Measurements from ENCODE around the gene CASP1. TPM values are rescaled to one million over a fixed set of nuclear protein-coding genes. Genes with fewer than 3 reads are reported as not detected.

Gene CASP1
- total RNA-seq, 1 donor from 2014 or later: 55.5 TPM

DNA sequence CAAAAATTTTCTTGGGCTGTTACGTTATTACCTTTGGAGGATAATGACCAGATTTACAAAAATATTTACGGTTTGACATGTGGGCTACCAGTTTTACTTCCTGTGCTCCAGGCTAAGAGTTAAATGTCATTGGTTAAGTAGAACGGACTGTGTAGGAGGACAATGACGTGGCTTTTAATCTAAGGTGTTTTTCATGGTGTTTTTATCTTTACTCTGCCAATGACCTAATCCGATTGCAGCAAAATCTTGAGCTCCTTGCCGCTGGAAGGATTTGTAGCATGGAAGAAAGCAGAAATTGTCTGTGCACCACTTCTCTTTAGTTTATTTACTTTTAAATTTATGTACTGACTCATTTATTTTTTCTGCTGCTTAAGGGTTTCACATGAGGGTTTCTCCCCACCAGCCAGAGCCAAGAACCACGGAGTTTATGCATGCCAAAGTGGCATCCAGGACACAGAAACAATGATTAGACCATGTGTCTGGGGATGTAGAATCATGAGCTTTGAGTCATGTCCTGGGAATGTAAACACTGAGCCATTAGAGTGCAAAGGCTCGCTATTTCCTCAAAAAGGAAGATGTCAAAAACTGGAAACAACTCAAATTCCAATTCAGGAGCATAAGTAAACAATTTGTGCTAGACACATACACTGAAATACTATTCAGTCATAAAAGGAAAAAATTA, 12.1 kb upstream of the CASP1 start:
- intact Hi-C loops (cut with micrococcal nuclease): loop anchor here (5.0 kb wide), 1 partner anchor 440 kb away; no protein-coding TSS in a partner anchor

DNA sequence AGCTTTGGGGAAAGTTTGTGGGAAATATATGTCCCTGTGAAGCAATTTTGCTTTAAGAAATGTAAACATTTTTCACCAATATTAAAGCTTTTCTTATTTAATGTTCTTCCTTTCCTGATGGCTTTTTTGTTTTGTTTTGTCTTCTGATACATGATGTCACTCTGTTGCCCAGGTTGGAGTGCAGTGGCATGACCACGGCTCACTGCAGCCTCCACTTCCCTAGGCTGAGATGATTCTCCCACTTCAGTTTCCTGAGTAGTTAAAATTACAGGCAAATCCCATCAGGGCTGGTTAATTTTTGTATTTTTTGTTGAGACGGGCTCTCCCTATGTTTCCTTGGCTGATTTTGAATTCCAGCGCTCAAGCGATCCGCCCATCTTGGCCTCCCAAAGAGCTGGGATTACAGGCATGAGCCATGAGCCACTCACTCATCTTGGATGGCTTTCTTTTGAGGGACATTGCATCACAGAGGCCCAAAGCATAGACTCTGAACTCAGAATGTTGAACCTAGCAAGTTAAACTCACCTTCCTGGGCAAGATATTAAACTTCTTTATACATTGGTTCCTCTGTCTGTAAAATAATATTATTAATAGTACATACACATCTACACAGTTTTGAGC, 10.8 kb upstream of the CASP1 start:
- intact Hi-C loops (cut with micrococcal nuclease): loop anchor here (2.0 to 5.0 kb wide), 2 partner anchors 77 to 438 kb away; partner anchors contain the start of gene CASP4

DNA sequence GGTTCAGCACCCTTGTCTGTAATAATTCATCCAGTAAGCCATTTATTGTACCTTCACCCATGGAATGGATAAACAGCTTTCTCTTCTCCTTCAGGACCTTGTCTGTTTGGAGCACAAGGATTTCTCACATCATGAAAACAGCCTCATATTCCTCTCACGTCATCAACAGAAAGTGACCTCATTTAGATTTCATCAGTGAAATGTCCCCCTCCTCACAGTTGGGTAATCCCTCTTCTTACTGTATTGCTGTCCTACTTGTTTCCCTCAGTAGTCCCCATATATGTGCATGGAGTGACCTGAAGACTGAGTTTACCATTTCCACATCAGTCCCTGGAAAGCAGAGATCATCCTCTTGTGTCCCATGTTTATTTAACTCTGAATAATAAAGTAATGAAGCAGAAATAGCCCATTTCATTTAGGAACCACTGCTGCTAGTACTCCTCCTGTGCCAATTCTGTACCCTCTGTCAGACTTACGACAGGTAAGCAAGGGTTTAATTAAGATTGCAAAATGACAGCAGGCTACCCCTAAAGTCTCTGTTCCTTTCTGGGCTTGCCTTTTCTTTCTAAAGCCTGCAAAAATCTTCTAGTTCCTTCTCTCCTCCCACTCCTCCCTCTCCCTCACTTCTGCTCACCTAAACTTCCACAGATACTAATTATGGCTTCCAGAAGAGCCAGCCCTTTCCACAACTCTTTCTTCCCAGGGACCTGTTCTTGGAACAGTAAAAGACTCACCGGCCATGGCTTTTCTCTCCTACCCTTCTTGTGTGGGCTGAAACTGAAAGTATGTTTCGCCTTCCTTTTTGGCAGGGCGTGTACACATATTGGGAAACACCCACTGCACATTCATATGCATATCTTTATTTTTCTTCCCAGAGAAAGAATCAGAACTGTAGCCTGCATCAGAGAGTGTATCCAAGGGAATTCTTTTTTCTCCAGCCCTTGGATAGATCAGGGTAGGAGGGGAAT, 9.9 kb upstream of the CASP1 start, which contains the start of gene CARD16:
TSS of gene CARD16 (minus strand) at position 779 of the 968 bp plus-strand sequence. CDS start at position 741, 38 bp downstream.
- intact Hi-C loops (cut with micrococcal nuclease): loop anchor here (2.0 to 5.0 kb wide), 2 partner anchors 76 to 438 kb away; partner anchors contain the start of gene CASP4

DNA sequence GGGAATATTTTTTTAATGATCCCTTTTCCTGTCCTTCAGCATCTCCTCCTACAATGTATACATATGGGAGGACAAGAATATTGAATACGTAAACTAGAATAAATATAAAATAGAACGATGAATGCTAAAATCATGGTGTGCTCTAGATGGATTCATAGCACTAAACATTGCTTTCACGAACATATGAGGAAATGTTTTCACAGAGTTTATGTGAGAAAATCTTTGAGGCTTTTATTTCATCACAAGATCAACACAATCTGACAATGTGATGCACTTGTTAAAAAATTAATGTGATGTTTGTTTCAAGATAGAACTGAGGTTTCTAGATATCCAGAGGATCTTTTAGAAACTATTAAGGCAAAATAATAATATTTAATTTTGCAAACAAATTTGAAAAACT, 7.2 kb upstream of the CASP1 start:
- intact Hi-C loops (cut with micrococcal nuclease): no loop called here

DNA sequence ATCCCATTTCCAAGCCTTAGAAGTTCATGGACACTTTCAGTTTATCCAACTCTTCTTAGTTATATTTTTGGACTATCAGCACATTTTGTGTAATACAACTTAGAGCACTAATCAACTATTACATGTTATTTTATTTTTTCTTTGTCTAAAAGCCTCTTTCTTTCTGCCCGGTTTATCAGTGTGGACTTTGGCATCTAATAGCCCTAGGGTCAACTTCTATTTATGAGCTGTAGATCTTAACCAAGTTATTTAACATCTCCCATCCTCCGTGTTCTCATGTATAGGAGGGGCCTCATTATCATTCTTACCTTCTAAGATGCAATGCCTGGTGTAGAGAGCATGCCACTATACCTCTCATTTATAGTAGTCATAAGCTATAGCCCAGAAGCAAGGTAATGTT, 5.8 kb upstream of the CASP1 start:
- intact Hi-C loops (cut with micrococcal nuclease): no loop called here

DNA sequence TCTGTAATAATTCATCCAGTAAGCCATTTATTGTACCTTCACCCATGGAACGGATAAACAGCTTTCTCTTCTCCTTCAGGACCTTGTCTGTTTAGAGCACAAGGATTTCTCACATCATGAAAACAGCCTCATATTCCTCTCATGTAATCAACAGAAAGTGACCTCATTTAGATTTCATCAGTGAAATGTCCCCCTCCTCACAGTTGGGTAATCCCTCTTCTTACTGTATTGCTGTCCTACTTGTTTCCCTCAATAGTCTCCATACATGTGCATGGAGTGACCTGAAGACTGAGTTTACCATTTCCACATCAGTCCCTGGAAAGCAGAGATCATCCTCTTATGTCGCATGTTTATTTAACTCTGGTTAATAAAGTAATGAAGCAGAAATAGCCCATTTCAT, 556 bp downstream of the CASP1 start:
- intact Hi-C loops (cut with micrococcal nuclease): loop anchor here (5.0 kb wide), 1 partner anchor 68 kb away; no protein-coding TSS in a partner anchor

DNA sequence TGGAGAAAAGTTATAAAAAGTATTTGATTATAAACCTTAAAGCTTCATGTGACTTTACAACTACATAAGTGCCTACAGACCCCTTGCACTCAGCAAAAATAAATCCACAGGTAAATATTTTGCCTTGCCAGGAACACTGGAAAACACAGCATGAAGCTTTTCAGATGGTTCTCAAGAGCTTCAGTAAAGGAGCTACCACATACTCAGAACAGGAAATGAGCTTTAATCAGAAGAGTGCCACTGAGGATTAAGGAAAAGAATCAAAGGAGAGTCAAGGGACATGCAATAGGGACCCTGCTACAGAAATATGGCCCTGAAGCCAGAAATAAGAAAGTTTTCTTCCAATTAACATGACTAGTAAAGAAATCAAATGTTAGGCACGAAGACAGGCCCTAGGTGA, 1.2 kb downstream of the CASP1 start:
- intact Hi-C loops (cut with micrococcal nuclease): loop anchor here (5.0 kb wide), 1 partner anchor 69 kb away; no protein-coding TSS in a partner anchor

DNA sequence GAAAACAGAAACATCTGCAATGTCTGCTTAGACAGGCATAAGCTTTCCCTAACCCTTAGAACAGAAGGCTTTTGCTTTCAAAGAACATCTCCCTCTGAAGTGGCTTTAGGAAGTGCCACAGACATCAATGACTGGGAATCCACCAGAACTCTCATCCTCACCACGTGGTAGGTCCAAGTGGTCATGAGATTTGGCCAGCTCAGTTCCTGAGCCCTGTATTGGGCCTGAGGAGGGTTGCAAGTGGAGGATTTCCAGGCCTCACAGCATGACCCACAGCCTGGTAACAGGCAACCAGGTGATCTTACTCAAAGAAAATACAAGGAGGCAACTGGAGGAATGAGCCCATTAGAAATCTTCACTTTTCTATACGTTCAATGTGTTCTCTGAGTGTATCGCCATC, 1.6 kb downstream of the CASP1 start:
- intact Hi-C loops (cut with micrococcal nuclease): loop anchor here (5.0 kb wide), 1 partner anchor 69 kb away; no protein-coding TSS in a partner anchor

DNA sequence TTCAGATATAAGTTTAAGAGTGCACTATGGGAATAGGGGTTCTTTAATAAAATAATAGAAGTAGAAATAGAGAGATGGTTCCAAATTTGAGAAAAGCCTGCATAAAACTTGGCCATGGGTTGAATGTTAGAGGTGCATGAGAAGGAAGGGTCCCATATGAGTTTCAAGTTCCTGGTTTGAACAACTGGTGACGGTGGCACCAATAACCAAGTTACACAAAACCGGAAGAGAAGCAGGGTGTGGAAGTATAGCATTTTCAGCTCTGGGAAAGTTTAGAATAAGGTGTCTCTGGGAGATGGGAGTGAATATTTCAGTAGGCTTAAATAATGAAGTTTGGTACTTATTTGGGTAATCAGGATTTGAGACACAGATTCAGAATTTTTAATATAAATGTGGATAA, 2.4 kb downstream of the CASP1 start:
- intact Hi-C loops (cut with micrococcal nuclease): loop anchor here (5.0 kb wide), 1 partner anchor 70 kb away; no protein-coding TSS in a partner anchor

DNA sequence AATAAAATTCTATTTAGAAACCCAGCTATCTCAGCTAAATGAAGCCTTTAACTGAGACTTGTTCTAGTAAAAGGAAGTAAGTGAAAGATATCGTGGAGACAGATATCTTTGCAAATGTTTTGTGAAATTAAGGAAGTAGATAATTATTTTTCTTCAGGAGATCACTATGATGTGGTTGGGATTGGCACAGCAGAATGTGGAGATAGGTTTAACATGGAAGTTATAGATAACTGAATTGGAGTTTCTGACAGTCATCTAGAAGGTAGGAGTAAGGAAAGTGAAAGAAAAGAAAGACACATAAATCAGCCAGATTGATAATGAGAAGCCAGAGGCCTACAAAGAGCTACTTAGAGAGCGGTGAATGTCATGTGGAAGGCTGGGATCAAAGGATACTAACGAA, 7.3 kb downstream of the CASP1 start:
- intact Hi-C loops (cut with micrococcal nuclease): no loop called here

DNA sequence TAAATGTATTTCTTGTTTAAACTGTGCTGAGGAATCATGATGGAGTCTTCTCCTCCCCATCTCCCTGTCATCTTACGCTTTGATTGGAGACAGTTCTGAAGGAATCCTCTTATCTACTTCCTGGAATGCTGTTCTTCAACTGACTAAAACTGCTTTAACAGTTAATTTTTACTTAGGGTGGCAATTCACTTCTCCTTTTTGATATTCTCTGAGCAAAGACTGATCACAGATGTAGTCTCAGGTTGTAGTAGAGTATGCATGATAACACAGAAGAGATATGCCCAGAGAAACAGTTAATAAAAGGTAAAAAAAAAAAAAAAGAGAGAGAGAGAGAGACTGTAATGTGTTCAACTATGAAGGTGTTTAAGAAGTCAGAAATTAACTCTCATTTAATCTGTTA, 10.6 kb downstream of the CASP1 start:
- intact Hi-C loops (cut with micrococcal nuclease): no loop called here

DNA sequence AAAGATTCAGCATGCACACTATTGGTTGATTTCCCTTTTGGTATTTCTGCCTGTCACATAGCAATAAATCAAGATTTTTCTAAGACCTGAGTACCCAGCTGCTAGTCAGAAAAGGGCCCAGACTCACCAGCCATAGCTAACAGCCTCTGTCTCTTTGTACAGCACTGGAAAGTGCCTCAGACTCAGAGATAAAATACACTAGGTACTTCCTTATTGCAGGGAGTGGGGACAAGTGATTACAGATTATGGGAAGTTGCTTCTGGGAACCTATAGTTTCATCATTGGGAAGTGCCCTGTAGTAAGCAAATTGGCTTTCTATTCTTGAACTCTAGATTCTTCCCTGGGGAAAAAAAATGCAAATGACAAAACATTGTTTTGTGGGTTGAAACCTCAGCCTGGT, 11.9 kb downstream of the CASP1 start, which contains the start of gene CASP5:
TSS of gene CASP5 (minus strand) at position 166 of the 400 bp plus-strand sequence. CDS start at position 134, 32 bp downstream.
- intact Hi-C loops (cut with micrococcal nuclease): no loop called here

DNA sequence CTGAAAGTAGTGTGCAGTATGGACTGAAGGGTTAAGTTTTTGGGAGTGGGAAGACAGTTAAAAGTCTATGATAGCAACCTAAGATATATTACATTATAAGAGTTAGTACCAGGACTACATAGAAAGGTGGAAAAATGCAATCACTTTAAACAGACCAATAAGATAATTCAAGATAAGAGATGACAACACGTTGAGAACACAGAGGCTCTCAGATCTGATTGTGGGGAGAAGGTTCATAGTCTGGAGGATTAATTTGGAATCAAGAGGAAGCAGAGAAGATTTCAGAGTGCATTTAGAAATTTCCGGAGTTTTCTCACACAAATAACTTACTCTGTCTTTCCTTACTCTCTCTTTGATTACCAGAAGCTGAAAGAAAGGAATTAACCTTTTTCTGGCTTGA, 12.4 kb downstream of the CASP1 start:
- intact Hi-C loops (cut with micrococcal nuclease): no loop called here

DNA sequence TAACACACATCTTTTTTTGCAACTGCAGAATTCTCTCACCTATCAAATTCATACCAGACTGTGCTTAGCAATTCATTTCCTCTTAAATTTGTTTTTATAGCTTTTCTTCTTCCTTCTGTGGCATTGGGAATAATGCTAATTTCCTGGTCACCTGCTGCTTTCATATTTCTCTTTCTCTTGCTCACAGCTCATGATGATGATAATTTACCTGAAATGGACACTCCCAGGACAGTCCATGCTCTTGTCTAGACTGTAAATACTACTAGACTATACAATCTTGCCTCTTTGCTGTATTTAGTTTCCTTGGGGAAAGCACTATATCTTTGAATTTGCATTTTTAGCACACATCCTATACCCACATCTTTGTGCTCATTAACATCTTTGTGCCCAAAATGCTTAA, 27.5 kb downstream of the CASP1 start:
- intact Hi-C loops (cut with micrococcal nuclease): loop anchor here (10.0 kb wide), 2 partner anchors 183 to 473 kb away; no protein-coding TSS in a partner anchor

DNA sequence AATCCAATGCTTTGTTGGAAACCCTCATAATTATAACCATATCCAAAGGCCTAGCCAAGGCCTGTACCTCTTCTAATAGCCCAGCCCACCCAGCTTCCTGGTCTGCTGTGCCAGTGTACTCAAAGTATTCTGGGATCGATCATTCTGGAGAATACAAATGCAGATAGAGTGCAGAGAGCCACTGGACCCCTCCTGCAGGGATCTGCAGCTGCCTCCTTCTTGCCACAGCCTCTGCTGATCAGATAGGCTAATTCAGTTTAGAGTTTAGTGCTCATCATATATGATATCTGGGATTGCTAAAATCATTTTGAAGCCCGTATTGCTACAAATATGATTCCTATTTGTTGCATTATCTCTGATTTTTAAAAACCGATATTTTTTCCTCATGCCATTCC, 29.5 kb downstream of the CASP1 start:
- intact Hi-C loops (cut with micrococcal nuclease): loop anchor here (10.0 kb wide), 2 partner anchors 181 to 471 kb away; no protein-coding TSS in a partner anchor

DNA sequence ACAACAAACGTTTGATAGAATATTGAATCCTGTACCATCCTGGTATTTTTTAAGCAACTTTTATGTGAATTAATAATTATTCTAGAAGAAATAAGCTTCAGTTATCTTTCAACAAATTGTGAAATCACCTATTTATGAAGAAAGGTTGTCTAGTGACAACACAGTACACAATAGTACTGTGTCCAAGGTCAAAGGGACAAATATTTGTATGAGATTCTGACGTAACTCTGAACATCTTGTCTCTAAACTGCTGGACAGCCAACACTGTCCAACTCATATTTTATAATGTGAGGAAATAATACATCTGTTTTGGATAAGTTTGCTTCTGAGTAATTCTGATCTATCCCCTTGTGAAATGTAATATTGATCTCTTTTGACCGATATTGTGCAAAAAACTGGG, 30.9 kb downstream of the CASP1 start:
- intact Hi-C loops (cut with micrococcal nuclease): loop anchor here (10.0 kb wide), 2 partner anchors 179 to 469 kb away; no protein-coding TSS in a partner anchor

DNA sequence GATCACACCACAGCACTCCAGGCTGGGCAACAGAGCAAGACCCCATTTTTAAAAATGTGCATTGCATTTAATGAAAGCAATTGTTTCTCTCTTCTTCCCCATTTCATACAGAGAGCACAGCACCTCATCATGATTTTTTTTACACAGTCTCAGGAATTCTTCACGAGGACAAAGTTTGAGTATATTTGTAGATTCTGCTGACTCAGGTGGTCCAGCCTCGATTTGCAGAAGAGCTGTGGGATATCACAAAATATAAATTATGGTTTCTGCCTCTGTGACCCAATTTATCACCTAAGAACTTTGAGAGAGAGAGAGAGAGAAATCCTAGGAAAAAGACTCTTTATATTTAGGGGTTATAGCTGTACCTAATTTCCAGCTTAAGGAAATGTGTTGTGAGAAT, 31.8 kb downstream of the CASP1 start:
- intact Hi-C loops (cut with micrococcal nuclease): loop anchor here (10.0 kb wide), 2 partner anchors 178 to 468 kb away; no protein-coding TSS in a partner anchor

DNA sequence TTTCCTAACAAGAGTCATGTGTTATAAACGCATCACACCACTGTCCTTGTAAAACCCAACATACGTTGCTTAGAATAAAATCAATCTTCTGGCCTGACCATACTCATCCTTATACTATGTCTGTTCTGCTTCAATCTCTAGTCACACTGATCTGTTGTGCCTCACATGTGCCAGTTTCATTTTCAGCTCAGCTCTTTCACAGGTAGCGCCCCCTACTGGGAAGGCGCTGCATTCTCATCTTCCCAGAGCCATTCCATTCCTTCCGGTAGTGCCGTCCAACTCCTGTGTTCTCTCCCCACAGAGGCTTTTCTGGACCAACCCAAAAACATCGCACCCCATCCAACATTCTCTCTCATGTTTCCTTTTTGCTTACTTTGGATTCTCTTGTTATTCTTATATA, 34.1 kb downstream of the CASP1 start:
- intact Hi-C loops (cut with micrococcal nuclease): loop anchor here (1.0 to 10.0 kb wide), 4 partner anchors 53 to 466 kb away; no protein-coding TSS in a partner anchor

DNA sequence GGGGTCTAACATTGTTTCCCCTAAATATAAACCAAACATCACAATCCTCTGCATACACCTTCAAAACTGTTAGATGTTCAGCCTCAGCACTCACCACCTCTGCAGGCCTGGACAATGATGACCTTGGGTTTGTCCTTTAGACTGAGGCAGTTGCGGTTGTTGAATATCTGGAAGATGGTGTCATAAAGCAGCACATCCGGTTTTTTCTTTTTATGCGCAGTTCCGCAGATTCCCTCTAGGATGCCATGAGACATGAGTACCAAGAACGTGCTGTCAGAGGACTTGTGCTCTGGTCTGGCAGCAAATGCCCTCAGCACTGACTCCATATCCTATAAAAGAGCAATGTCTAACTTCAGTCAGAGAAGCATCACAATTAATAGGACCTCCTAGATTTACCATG, 34.8 kb downstream of the CASP1 start:
- intact Hi-C loops (cut with micrococcal nuclease): loop anchor here (1.0 to 10.0 kb wide), 3 partner anchors 175 to 465 kb away; no protein-coding TSS in a partner anchor

DNA sequence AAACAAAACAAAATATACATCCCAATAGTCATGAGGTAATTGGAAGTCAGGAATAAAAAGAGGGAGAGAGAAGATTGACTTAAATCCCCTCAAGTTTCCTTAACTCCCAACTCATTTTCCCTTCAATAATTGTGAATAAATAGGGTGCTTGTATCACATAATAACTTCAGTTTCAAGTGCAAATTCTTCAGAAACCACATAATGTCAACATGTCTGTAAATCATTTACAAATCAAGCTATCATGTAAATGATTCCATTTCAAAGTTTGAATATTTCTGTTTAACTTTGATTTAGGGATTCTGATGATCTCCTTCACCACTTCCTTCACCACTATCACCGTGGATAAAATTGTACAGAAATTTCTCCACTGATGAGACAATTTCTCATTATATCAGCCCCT, 35.2 kb downstream of the CASP1 start:
- intact Hi-C loops (cut with micrococcal nuclease): loop anchor here (1.0 to 10.0 kb wide), 3 partner anchors 175 to 465 kb away; no protein-coding TSS in a partner anchor

DNA sequence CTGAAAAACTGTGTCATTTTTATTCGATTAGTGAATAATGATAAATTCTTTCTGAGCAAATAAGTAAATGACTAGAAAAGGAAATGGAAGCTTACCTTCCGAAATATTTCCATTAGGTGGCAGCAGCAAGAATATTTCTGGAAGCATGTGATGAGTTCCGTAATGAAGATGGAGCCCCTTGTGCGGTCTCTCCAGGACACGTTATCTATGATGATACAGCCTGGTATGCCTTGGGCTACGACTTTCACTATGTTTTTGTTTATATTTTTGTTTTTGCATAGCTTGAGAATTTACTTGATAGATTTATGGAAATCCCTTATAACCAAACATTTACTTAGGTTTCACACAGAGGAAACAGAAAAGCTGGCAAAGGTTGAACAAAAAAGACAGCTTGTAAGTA, 37.7 kb downstream of the CASP1 start:
- intact Hi-C loops (cut with micrococcal nuclease): no loop called here

Measured in T-helper 2 cell treated with Interferon-gamma antibody and Interleukin-4, amounts not matched to agents 100 ng/mL and 5 ng/mL, for 36 hours (primary cell).